ENCODE measurements around the gene ZNF750. TPM values are rescaled to one million over a fixed set of nuclear protein-coding genes. Genes with fewer than 3 reads are reported as not detected.

Gene ZNF750
- total RNA-seq, 1 experiment from 2014 or later = 0.14 TPM

- POLR2A ChIA-PET = no interaction called here
- CTCF ChIA-PET = no interaction called here
- no peaks in the 10 kb centered on the region for H3K27me3 Mint-ChIP-seq (ENCODE audit: insufficient read depth, unreplicated experiment)
- H3K27ac Mint-ChIP-seq (ENCODE audit: unreplicated experiment) = no peak overlapping the region
- no peak for DNase-seq
- Histone ChIP-seq H3K27me3 (replicated peaks; ENCODE audit: control insufficient read depth, insufficient read depth, low read length) (no peaks in the 10 kb centered on the region), H3K36me3 (ENCODE audit: control insufficient read depth, insufficient read depth, low read length) (no peaks in the 10 kb centered on the region; the same call in 1 of the 2 replicates), H3K4me1 (no peaks in the 10 kb centered on the region), H3K4me3 (ENCODE audit: low read depth, low read length) (no peak overlapping the region), H3K9me3 (no peaks in the 10 kb centered on the region)
- H3K4me1 Mint-ChIP-seq (ENCODE audit: low read depth, unreplicated experiment) = no peaks in the 10 kb centered on the region
- BruUV-seq (replicated peaks) = no TSS peak
- H3K4me3 Mint-ChIP-seq (ENCODE audit: unreplicated experiment) = no peak overlapping the region
- H3K36me3 Mint-ChIP-seq (ENCODE audit: insufficient read depth, unreplicated experiment) = peaks cover 21% of the 10 kb centered on the region
- intact Hi-C loops (cut with micrococcal nuclease; ENCODE audit: unreplicated experiment) = loop anchor here (10.0 kb wide), 1 partner anchor 319 kb away; no protein-coding TSS in a partner anchor
- no peak for TF ChIP-seq CTCF (IDR thresholded peaks at IDR 0.05; ENCODE audit: insufficient read depth in 1 of 2, low read depth in 1 of 2, low read length in 1 of 2, severe bottlenecking in 1 of 2, unreplicated experiment in 1 of 2)
- H3K9me3 Mint-ChIP-seq (ENCODE audit: unreplicated experiment) = no peaks in the 10 kb centered on the region
Observed at GRCh38 chr17:82793974-82794630, 45.7 kb downstream of the ZNF750 start.

GRCh38 chr17:82791532-82791931 is 48.3 kb downstream of the ZNF750 start:
- Mint-ChIP-seq H3K27ac (ENCODE audit: unreplicated experiment) (no peak overlapping the region), H3K4me3 (ENCODE audit: unreplicated experiment) (no peak overlapping the region), H3K9me3 (ENCODE audit: unreplicated experiment) (no peaks in the 10 kb centered on the region), H3K27me3 (ENCODE audit: insufficient read depth, unreplicated experiment) (no peaks in the 10 kb centered on the region), H3K36me3 (ENCODE audit: insufficient read depth, unreplicated experiment) (peaks cover 7% of the 10 kb centered on the region), H3K4me1 (ENCODE audit: low read depth, unreplicated experiment) (no peaks in the 10 kb centered on the region)
- intact Hi-C loops (cut with micrococcal nuclease; ENCODE audit: unreplicated experiment) = loop anchor here (10.0 kb wide), 1 partner anchor 317 kb away; no protein-coding TSS in a partner anchor
- Histone ChIP-seq H3K36me3 (ENCODE audit: control insufficient read depth, insufficient read depth, low read length) (no peaks in the 10 kb centered on the region; the same call in 1 of the 2 replicates), H3K4me3 (ENCODE audit: low read depth, low read length) (no peak overlapping the region), H3K4me1 (no peaks in the 10 kb centered on the region), H3K9me3 (no peaks in the 10 kb centered on the region), H3K27me3 (replicated peaks; ENCODE audit: control insufficient read depth, insufficient read depth, low read length) (no peaks in the 10 kb centered on the region)
- no TSS peak for BruUV-seq (replicated peaks)
- POLR2A ChIA-PET = no interaction called here
- DNase-seq = no peak
- CTCF ChIA-PET = no interaction called here
- TF ChIP-seq CTCF (IDR thresholded peaks at IDR 0.05; ENCODE audit: insufficient read depth in 1 of 2, low read depth in 1 of 2, low read length in 1 of 2, severe bottlenecking in 1 of 2, unreplicated experiment in 1 of 2) = no peak

- Mint-ChIP-seq H3K4me1 (ENCODE audit: low read depth, unreplicated experiment) (no peaks in the 10 kb centered on the region), H3K9me3 (ENCODE audit: unreplicated experiment) (no peaks in the 10 kb centered on the region), H3K36me3 (ENCODE audit: insufficient read depth, unreplicated experiment) (peaks cover 5% of the 10 kb centered on the region), H3K4me3 (ENCODE audit: unreplicated experiment) (no peak overlapping the region), H3K27ac (ENCODE audit: unreplicated experiment) (no peak overlapping the region), H3K27me3 (ENCODE audit: insufficient read depth, unreplicated experiment) (no peaks in the 10 kb centered on the region)
- H3K4me3 ChIP-seq (ENCODE audit: low read depth, low read length) = no peak overlapping the region
- H3K36me3 ChIP-seq (ENCODE audit: control insufficient read depth, insufficient read depth, low read length) = no peaks in the 10 kb centered on the region; the same call in 1 of the 2 replicates
- no TSS peak for BruUV-seq (replicated peaks)
- intact Hi-C loops (cut with micrococcal nuclease; ENCODE audit: unreplicated experiment) = loop anchor here (10.0 kb wide), 1 partner anchor 316 kb away; no protein-coding TSS in a partner anchor
- CTCF ChIA-PET = no interaction called here
- DNase-seq = no peak
- TF ChIP-seq CTCF (IDR thresholded peaks at IDR 0.05; ENCODE audit: insufficient read depth in 1 of 2, low read depth in 1 of 2, low read length in 1 of 2, severe bottlenecking in 1 of 2, unreplicated experiment in 1 of 2) = no peak
- H3K9me3 ChIP-seq = no peaks in the 10 kb centered on the region
- no peaks in the 10 kb centered on the region for H3K4me1 ChIP-seq
- no peaks in the 10 kb centered on the region for H3K27me3 ChIP-seq (replicated peaks; ENCODE audit: control insufficient read depth, insufficient read depth, low read length)
- POLR2A ChIA-PET = no interaction called here
Observed at GRCh38 chr17:82790391-82790790, 49.4 kb downstream of the ZNF750 start.
